Liver (tissue), 9 donors: ENCODE measurements around the gene SYT17. TPM values are rescaled to one million over a fixed set of nuclear protein-coding genes. Genes with fewer than 3 reads are reported as not detected.

ENCODE experiments used
- DNase-seq: peaks from one replicate; pipeline ENCODE4 v3.0.0-alpha.2; 2017; ENCODE audit warnings: low spot score
- H3K27ac ChIP-seq, 2 donors: one replicate each; pipeline ENCODE4 v1.7.0; 2013; ENCODE audit warnings: inconsistent platforms in 2 of 2, low read length in 2 of 2, control low read depth in 1 of 2, low read depth in 1 of 2, mild to moderate bottlenecking in 1 of 2
- H3K27me3 ChIP-seq, 4 donors: one replicate each; pipeline versions ENCODE4 v1.6.1 to v1.7.0; 2013; ENCODE audit warnings: low read length in 3 of 4, inconsistent platforms in 1 of 4, mild to moderate bottlenecking in 1 of 4, moderate library complexity in 1 of 4; ENCODE audit not compliant: control insufficient read depth in 4 of 4, insufficient read depth in 4 of 4
- H3K36me3 ChIP-seq, 4 donors: one replicate each; pipeline versions ENCODE4 v1.6.1 to v1.7.0; 2013; ENCODE audit warnings: low read length in 3 of 4, mild to moderate bottlenecking in 3 of 4, low read depth in 1 of 4, moderate library complexity in 1 of 4; ENCODE audit not compliant: control insufficient read depth in 4 of 4, insufficient read depth in 3 of 4
- H3K4me1 ChIP-seq, 4 donors: one replicate each; pipeline versions ENCODE4 v1.6.1 to v1.7.0; 2013; ENCODE audit warnings: low read length in 3 of 4, mild to moderate bottlenecking in 3 of 4, moderate library complexity in 1 of 4; ENCODE audit not compliant: control insufficient read depth in 4 of 4, insufficient read depth in 4 of 4
- H3K4me3 ChIP-seq, 3 donors: one replicate each; pipeline versions ENCODE4 v1.6.1 to v1.7.0; 2013; ENCODE audit warnings: low read length in 3 of 3, control low read depth in 1 of 3, low read depth in 1 of 3, mild to moderate bottlenecking in 1 of 3
- H3K9ac ChIP-seq, 2 donors: one replicate each; pipeline ENCODE4 v1.7.0; 2013; ENCODE audit warnings: low read length in 2 of 2, mild to moderate bottlenecking in 2 of 2, moderate library complexity in 2 of 2, control low read depth in 1 of 2, low read depth in 1 of 2
- H3K9me3 ChIP-seq, 4 donors: one replicate each; pipeline versions ENCODE4 v1.6.1 to v1.7.0; 2013; ENCODE audit warnings: low read length in 3 of 4; ENCODE audit not compliant: control insufficient read depth in 4 of 4
- ATF3 ChIP-seq: IDR thresholded peaks from 2 replicates; pipeline ENCODE4 v1.6.1; 2016; ENCODE audit warnings: antibody characterized with exemption
- CTCF ChIP-seq: fragments of 150-350 bp; IDR thresholded peaks from 2 replicates; pipeline ENCODE4 v1.5.1; 2017; ENCODE audit warnings: improper control_type of control experiment, low read depth, low read length; ENCODE audit not compliant: missing input control
- EGR1 ChIP-seq, 2 donors: IDR thresholded peaks; 2 replicates each; pipeline ENCODE4 v1.6.1; 2016 to 2018; ENCODE audit warnings: antibody characterized with exemption in 2 of 2, low read depth in 2 of 2
- FOXA1 ChIP-seq: IDR thresholded peaks from 2 replicates; pipeline ENCODE4 v1.6.1; 2016; ENCODE audit warnings: antibody characterized with exemption
- FOXA2 ChIP-seq: IDR thresholded peaks from 2 replicates; pipeline ENCODE4 v1.6.1; 2016; ENCODE audit warnings: antibody characterized with exemption
- GABPA ChIP-seq, 2 donors: IDR thresholded peaks in 1 of 2; conservative IDR thresholded peaks in 1 of 2; 2 replicates each; pipeline ENCODE4 v1.6.1; 2016; ENCODE audit warnings: antibody characterized with exemption in 2 of 2, mild to moderate bottlenecking in 1 of 2, moderate library complexity in 1 of 2
- HNF4A ChIP-seq, 2 donors: conservative IDR thresholded peaks; 2 replicates each; pipeline ENCODE4 v1.6.1; 2016; ENCODE audit warnings: antibody characterized with exemption in 2 of 2, mild to moderate bottlenecking in 2 of 2
- HNF4G ChIP-seq: IDR thresholded peaks from 2 replicates; pipeline ENCODE4 v1.6.1; 2016; ENCODE audit warnings: antibody characterized with exemption
- JUND ChIP-seq, 2 donors: IDR thresholded peaks; 2 replicates each; pipeline ENCODE4 v1.6.1; 2016; ENCODE audit warnings: antibody characterized with exemption in 2 of 2
- MAX ChIP-seq: IDR thresholded peaks from 2 replicates; pipeline ENCODE4 v1.6.1; 2016; ENCODE audit warnings: antibody characterized with exemption
- NR2F2 ChIP-seq: IDR thresholded peaks from 2 replicates; pipeline ENCODE4 v1.6.1; 2016; ENCODE audit warnings: antibody characterized with exemption
- RAD21 ChIP-seq, 2 donors: IDR thresholded peaks; 2 replicates each; pipeline ENCODE4 v1.6.1; 2016; ENCODE audit warnings: antibody characterized with exemption in 2 of 2, mild to moderate bottlenecking in 2 of 2
- REST ChIP-seq: IDR thresholded peaks from 2 replicates; pipeline ENCODE4 v1.6.1; 2016; ENCODE audit warnings: antibody characterized with exemption, mild to moderate bottlenecking
- RXRA ChIP-seq, 2 donors: IDR thresholded peaks; 2 replicates each; pipeline ENCODE4 v1.6.1; 2017 to 2018; ENCODE audit warnings: antibody characterized with exemption in 2 of 2, mild to moderate bottlenecking in 1 of 2
- SP1 ChIP-seq: IDR thresholded peaks from 2 replicates; pipeline ENCODE4 v1.6.1; 2018; ENCODE audit warnings: antibody characterized with exemption, mild to moderate bottlenecking
- TAF1 ChIP-seq: conservative IDR thresholded peaks from 2 replicates; pipeline ENCODE4 v1.6.1; 2016; ENCODE audit warnings: antibody characterized with exemption, mild to moderate bottlenecking
- YY1 ChIP-seq: IDR thresholded peaks from 2 replicates; pipeline ENCODE4 v1.6.1; 2016; ENCODE audit warnings: antibody characterized with exemption, mild to moderate bottlenecking
- ZBTB33 ChIP-seq: IDR thresholded peaks from 2 replicates; pipeline ENCODE4 v1.6.1; 2016; ENCODE audit warnings: antibody characterized with exemption
- WGBS: extraction: QIAGEN DNeasy Blood & Tissue Kit; methylation state at CpG from one replicate; pipeline ENCODE4 v1.1.7; 2013; 5-methylcytosine and 5-hydroxymethylcytosine counted together
- polyA plus RNA-seq, 2 donors: library from polyadenylated mRNA; stranded (reverse) in 1 of 2; unstranded in 1 of 2; fragments of 200-250 nt in 1 of 2; fragments of >200 nt in 1 of 2; fragmentation: Nextera tagmentation in 1 of 2; extraction: Ambion mirVana in 1 of 2; gene quantifications; one replicate each; pipeline versions ENCODE4 v1.2.1 to v1.2.3, GENCODE V29; 2013 to 2015
- total RNA-seq, 2 donors: library from RNA; depleted of rRNA; stranded (reverse); fragments of >200 nt; gene quantifications; one replicate each; pipeline ENCODE4 v1.2.3, GENCODE V29; 2014
- donor health status: healthy.
- donor health status: healthy.
- donor health status: healthy.
- donor health status: healthy.
- donor health status: healthy.

SYT17 gene
- total and polyA plus RNA-seq, 4 donors, result 2.5 to 7.7 (median 5.5) TPM

- Histone ChIP-seq H3K27me3 (no peaks in the 10 kb centered on the region), H3K27ac (no peak overlapping the region), H3K9me3 (no peaks in the 10 kb centered on the region), H3K9ac (no peak overlapping the region), H3K4me3 (no peak overlapping the region), H3K36me3 (peaks cover 0 to 2% (median 0%) of the 10 kb centered on the region in 4 donors), H3K4me1 (no peaks in the 10 kb centered on the region)
- no peak for DNase-seq
- TF ChIP-seq FOXA1, result no peak
- TF ChIP-seq NR2F2, result no peak
- no peak for TF ChIP-seq MAX
- TF ChIP-seq RAD21 (IDR thresholded peaks at IDR 0.05), result no peak
- no peak for TF ChIP-seq FOXA2
- TF ChIP-seq RXRA (IDR thresholded peaks at IDR 0.05), result no peak
- no peak for TF ChIP-seq TAF1
- TF ChIP-seq GABPA (IDR thresholded peaks at IDR 0.05 in 1 of 2, conservative IDR thresholded peaks at IDR 0.05 in 1 of 2), result no peak
- TF ChIP-seq SP1, result no peak
- TF ChIP-seq REST, result no peak
- no peak for TF ChIP-seq HNF4A (conservative IDR thresholded peaks at IDR 0.05)
- TF ChIP-seq YY1, result no peak
- TF ChIP-seq CTCF, result no peak
- TF ChIP-seq JUND (IDR thresholded peaks at IDR 0.05), result no peak
- TF ChIP-seq HNF4G, result no peak
- TF ChIP-seq ATF3, result no peak
- TF ChIP-seq ZBTB33, result no peak
- TF ChIP-seq EGR1 (IDR thresholded peaks at IDR 0.05; ENCODE audit: low read depth in 2 of 2), result no peak
- WGBS, result 95% methylated on average over 5 of the region's 5 CpGs
Observed at GRCh38 chr16:19212059-19212458, 44.0 kb downstream of the SYT17 start.

- no peaks in the 10 kb centered on the region for H3K4me1 ChIP-seq
- no peaks in the 10 kb centered on the region for H3K9me3 ChIP-seq
- no peak overlapping the region for H3K27ac ChIP-seq
- H3K9ac ChIP-seq, result no peak overlapping the region
- no peak overlapping the region for H3K4me3 ChIP-seq
- peaks cover 0 to 2% (median 0%) of the 10 kb centered on the region in 4 donors for H3K36me3 ChIP-seq
- DNase-seq, result no peak
- H3K27me3 ChIP-seq, result no peaks in the 10 kb centered on the region
- TF ChIP-seq CTCF (peak; percentile 14), RAD21 (IDR thresholded peaks at IDR 0.05) (peak; percentile 19 to 46), REST (no peak), GABPA (IDR thresholded peaks at IDR 0.05 in 1 of 2, conservative IDR thresholded peaks at IDR 0.05 in 1 of 2) (no peak)
Observed at GRCh38 chr16:19213885-19214284, 45.8 kb downstream of the SYT17 start.
